HTERT RPE-1 (cell line): ENCODE results near the gene CTNNBIP1.

Experiments used
- in situ Hi-C: fragments of 300-500 bp; cut with MboI; formaldehyde crosslinking; loops from 4 replicates; pipeline ENCODE4 v1.14.3; 2020; ENCODE audit warnings: low sequenced_read_pairs

CTNNBIP1 gene

GRCh38 chr1:9881838-9882249 lies 28.2 kb downstream of the CTNNBIP1 start:
- in situ Hi-C loops, result no loop called here

GRCh38 chr1:9878404-9878803 lies 31.7 kb downstream of the CTNNBIP1 start:
- in situ Hi-C loops, result no loop called here

- in situ Hi-C loops, result no loop called here
Observed at GRCh38 chr1:9877962-9878361, 32.1 kb downstream of the CTNNBIP1 start.

GRCh38 chr1:9875636-9876000 lies 34.5 kb downstream of the CTNNBIP1 start:
- in situ Hi-C loops, result no loop called here

- in situ Hi-C loops, result no loop called here
Observed at GRCh38 chr1:9874959-9875635, 35.0 kb downstream of the CTNNBIP1 start.

- in situ Hi-C loops, result no loop called here
Observed at GRCh38 chr1:9874412-9874811, 35.7 kb downstream of the CTNNBIP1 start.

- in situ Hi-C loops, result no loop called here
Observed at GRCh38 chr1:9873992-9874391, 36.1 kb downstream of the CTNNBIP1 start.

GRCh38 chr1:9873385-9873784 lies 36.7 kb downstream of the CTNNBIP1 start:
- in situ Hi-C loops, result no loop called here

- in situ Hi-C loops, result no loop called here
Observed at GRCh38 chr1:9872430-9873165, 37.5 kb downstream of the CTNNBIP1 start.

- in situ Hi-C loops, result no loop called here
Observed at GRCh38 chr1:9871707-9872425, 38.2 kb downstream of the CTNNBIP1 start.

- in situ Hi-C loops, result no loop called here
Observed at GRCh38 chr1:9871021-9871420, 39.0 kb downstream of the CTNNBIP1 start.

- in situ Hi-C loops, result no loop called here
Observed at GRCh38 chr1:9870572-9870971, 39.5 kb downstream of the CTNNBIP1 start.

GRCh38 chr1:9869831-9870251 lies 40.2 kb downstream of the CTNNBIP1 start:
- in situ Hi-C loops, result no loop called here

GRCh38 chr1:9868244-9868590 lies 41.9 kb downstream of the CTNNBIP1 start:
- in situ Hi-C loops, result no loop called here

GRCh38 chr1:9867408-9868243 lies 42.4 kb downstream of the CTNNBIP1 start:
- in situ Hi-C loops, result no loop called here

GRCh38 chr1:9866836-9867235 lies 43.2 kb downstream of the CTNNBIP1 start:
- in situ Hi-C loops, result no loop called here

GRCh38 chr1:9865724-9866123 lies 44.3 kb downstream of the CTNNBIP1 start:
- in situ Hi-C loops, result no loop called here

- in situ Hi-C loops, result no loop called here
Observed at GRCh38 chr1:9863371-9863770, 46.7 kb downstream of the CTNNBIP1 start.

- in situ Hi-C loops, result no loop called here
Observed at GRCh38 chr1:9861360-9861759, 48.7 kb downstream of the CTNNBIP1 start.

GRCh38 chr1:9860887-9861286 lies 49.2 kb downstream of the CTNNBIP1 start:
- in situ Hi-C loops, result no loop called here
